ENCODE data around the gene STK39.

DNA sequence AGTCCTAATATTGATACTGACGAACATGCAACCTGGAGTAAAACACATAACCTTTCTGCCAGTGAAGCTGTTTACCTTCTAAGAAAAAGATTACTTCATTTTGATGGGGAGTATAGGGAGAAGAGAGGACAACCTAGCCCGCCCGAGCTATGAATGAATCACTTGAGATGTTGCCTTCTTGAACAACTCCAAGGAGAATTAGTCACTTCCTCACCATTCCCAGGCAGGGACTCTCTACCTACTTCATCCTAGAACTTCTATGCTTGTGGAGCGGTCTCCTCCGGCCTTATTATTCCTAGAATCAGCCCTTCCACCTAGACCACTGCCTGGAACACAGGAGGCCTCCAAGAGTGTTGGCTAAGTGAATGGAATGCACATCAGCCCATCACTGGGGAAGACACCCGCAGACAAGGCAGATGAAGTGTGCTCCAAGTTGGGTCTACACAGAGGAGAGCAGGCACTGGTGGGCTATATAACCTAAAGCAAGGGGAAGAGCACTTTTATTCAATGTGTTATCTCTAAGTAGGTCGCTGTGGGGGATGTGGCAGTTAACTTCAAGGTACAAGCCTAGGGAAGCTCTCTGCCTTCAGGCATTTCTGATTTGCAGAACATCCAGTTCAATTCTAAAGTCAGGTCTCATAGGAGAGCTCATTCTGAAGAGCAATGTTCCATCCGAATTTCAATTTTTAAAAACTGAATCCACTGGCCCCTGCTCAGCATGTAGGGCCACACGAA lies 57.4 kb downstream of the STK39 start:
- TF ChIP-seq CTCF (IDR thresholded peaks at IDR 0.05) = no peak
- TF ChIP-seq POLR2A (IDR thresholded peaks at IDR 0.05) = no peak

Measured in heart left ventricle (tissue), 13 donors.